WERI-Rb-1 (cell line): Measurements from ENCODE around the gene PRKCB.

Source experiments
- DNase-seq: peaks from one replicate; pipeline ENCODE4 v3.0.0-alpha.2; 2020
- H3K27ac ChIP-seq: fragments of 250-450 bp; sonication (Bioruptor Pico); 2 replicates; pipeline ENCODE4 v1.5.1; 2020; ENCODE audit warnings: mild to moderate bottlenecking, moderate library complexity
- H3K27me3 ChIP-seq: fragments of 250-450 bp; sonication (Bioruptor Pico); 2 replicates; pipeline ENCODE4 v1.5.1; 2021; ENCODE audit warnings: mild to moderate bottlenecking, low read depth, moderate library complexity; ENCODE audit not compliant: insufficient read depth, severe bottlenecking
- H3K36me3 ChIP-seq: fragments of 250-450 bp; sonication (Bioruptor Pico); 2 replicates; pipeline ENCODE4 v1.5.1; 2020; ENCODE audit warnings: mild to moderate bottlenecking, moderate library complexity
- H3K4me3 ChIP-seq: 2 replicates; pipeline ENCODE4 v1.5.1; 2011; ENCODE audit warnings: low read depth, mild to moderate bottlenecking, control low read depth, low read length
- H3K9me3 ChIP-seq: fragments of 250-450 bp; sonication (Bioruptor Pico); 2 replicates; pipeline ENCODE4 v1.5.1; 2021; ENCODE audit warnings: mild to moderate bottlenecking, moderate library complexity; ENCODE audit not compliant: severe bottlenecking
- CTCF ChIP-seq: IDR thresholded peaks from 2 replicates; pipeline ENCODE4 v1.5.1; 2011; ENCODE audit warnings: low read depth, mild to moderate bottlenecking, control low read depth, inconsistent platforms, low read length

PRKCB gene

GRCh38 chr16:24037335-24037734 is 201.6 kb downstream of the PRKCB start:
- Histone ChIP-seq H3K4me3 (no peak overlapping the region), H3K27me3 (no peaks in the 10 kb centered on the region), H3K27ac (no peak overlapping the region), H3K36me3 (no peaks in the 10 kb centered on the region), H3K9me3 (no peaks in the 10 kb centered on the region)
- TF ChIP-seq CTCF = no peak
- DNase-seq = no peak

GRCh38 chr16:24041834-24042631 is 206.2 kb downstream of the PRKCB start:
- no peaks in the 10 kb centered on the region for H3K36me3 ChIP-seq
- TF ChIP-seq CTCF = peak; percentile 76
- no peaks in the 10 kb centered on the region for H3K27me3 ChIP-seq
- no peak overlapping the region for H3K27ac ChIP-seq
- H3K4me3 ChIP-seq = no peak overlapping the region
- peak; percentile 78 for DNase-seq
- H3K9me3 ChIP-seq = no peaks in the 10 kb centered on the region

- no peaks in the 10 kb centered on the region for H3K36me3 ChIP-seq
- no peak overlapping the region for H3K4me3 ChIP-seq
- DNase-seq = no peak
- no peak for TF ChIP-seq CTCF
- no peaks in the 10 kb centered on the region for H3K27me3 ChIP-seq
- H3K9me3 ChIP-seq = no peaks in the 10 kb centered on the region
- H3K27ac ChIP-seq = no peak overlapping the region
Observed at GRCh38 chr16:24044467-24044866, 208.7 kb downstream of the PRKCB start.

- no peaks in the 10 kb centered on the region for H3K36me3 ChIP-seq
- H3K27ac ChIP-seq = no peak overlapping the region
- no peak overlapping the region for H3K4me3 ChIP-seq
- TF ChIP-seq CTCF = peak; percentile 90
- DNase-seq = peak; percentile 71
- H3K9me3 ChIP-seq = no peaks in the 10 kb centered on the region
- H3K27me3 ChIP-seq = no peaks in the 10 kb centered on the region
Observed at GRCh38 chr16:24045641-24046040, 209.9 kb downstream of the PRKCB start.

- no peaks in the 10 kb centered on the region for H3K27me3 ChIP-seq
- H3K9me3 ChIP-seq = no peaks in the 10 kb centered on the region
- peak; percentile 65 for DNase-seq
- H3K36me3 ChIP-seq = no peaks in the 10 kb centered on the region
- TF ChIP-seq CTCF = no peak
- H3K27ac ChIP-seq = no peak overlapping the region
- H3K4me3 ChIP-seq = no peak overlapping the region
Observed at GRCh38 chr16:24046442-24046841, 210.7 kb downstream of the PRKCB start.

- no peaks in the 10 kb centered on the region for H3K9me3 ChIP-seq
- H3K27me3 ChIP-seq = no peaks in the 10 kb centered on the region
- no peak for TF ChIP-seq CTCF
- no peak for DNase-seq
- H3K36me3 ChIP-seq = no peaks in the 10 kb centered on the region
- H3K27ac ChIP-seq = no peak overlapping the region
- H3K4me3 ChIP-seq = no peak overlapping the region
Observed at GRCh38 chr16:24049113-24049512, 213.3 kb downstream of the PRKCB start.
